Measurements from ENCODE around the gene HOXB2.

HOXB2 gene

GRCh38 chr17:48567646-48568354 lies 22.9 kb upstream of the HOXB2 start:
- no peak for FAIRE-seq
- TF ChIP-seq POU2F2 (IDR thresholded peaks at IDR 0.05; ENCODE audit: low read depth, low read length) (no peak), PAX5 (IDR thresholded peaks at IDR 0.05; ENCODE audit: insufficient read depth, low read length, severe bottlenecking) (no peak), POLR2A (IDR thresholded peaks at IDR 0.05; ENCODE audit: low read depth, low read length) (no peak), SPI1 (IDR thresholded peaks at IDR 0.05; ENCODE audit: low read depth, low read length) (no peak), POLR2AphosphoS5 (IDR thresholded peaks at IDR 0.05; ENCODE audit: low read depth, low read length) (no peak), TAF1 (IDR thresholded peaks at IDR 0.05; ENCODE audit: low read depth, low read length) (no peak)
- no peak for DNase-seq (ENCODE audit: insufficient read length, low spot score)

GRCh38 chr17:48567209-48567608 lies 22.3 kb upstream of the HOXB2 start:
- no peak for DNase-seq (ENCODE audit: insufficient read length, low spot score)
- TF ChIP-seq TAF1 (IDR thresholded peaks at IDR 0.05; ENCODE audit: low read depth, low read length) (no peak), SPI1 (IDR thresholded peaks at IDR 0.05; ENCODE audit: low read depth, low read length) (no peak), POLR2A (IDR thresholded peaks at IDR 0.05; ENCODE audit: low read depth, low read length) (no peak), POLR2AphosphoS5 (IDR thresholded peaks at IDR 0.05; ENCODE audit: low read depth, low read length) (no peak), POU2F2 (IDR thresholded peaks at IDR 0.05; ENCODE audit: low read depth, low read length) (no peak)
- FAIRE-seq: no peak

- DNase-seq (ENCODE audit: insufficient read length, low spot score): no peak
- TF ChIP-seq TAF1 (IDR thresholded peaks at IDR 0.05; ENCODE audit: low read depth, low read length): no peak
- TF ChIP-seq POLR2A (IDR thresholded peaks at IDR 0.05; ENCODE audit: low read depth, low read length): no peak
- TF ChIP-seq POU2F2 (IDR thresholded peaks at IDR 0.05; ENCODE audit: low read depth, low read length): no peak
- TF ChIP-seq POLR2AphosphoS5 (IDR thresholded peaks at IDR 0.05; ENCODE audit: low read depth, low read length): no peak
- TF ChIP-seq PAX5 (IDR thresholded peaks at IDR 0.05; ENCODE audit: insufficient read depth, low read length, severe bottlenecking): no peak
- TF ChIP-seq SPI1 (IDR thresholded peaks at IDR 0.05; ENCODE audit: low read depth, low read length): no peak
- FAIRE-seq: no peak
These were observed 21.8 kb upstream of the HOXB2 start for GRCh38 chr17:48566717-48567116.

- FAIRE-seq (no peak), DNase-seq (ENCODE audit: insufficient read length, low spot score) (no peak)
- TF ChIP-seq POLR2AphosphoS5 (IDR thresholded peaks at IDR 0.05; ENCODE audit: low read depth, low read length): no peak
- no peak for TF ChIP-seq POLR2A (IDR thresholded peaks at IDR 0.05; ENCODE audit: low read depth, low read length)
- TF ChIP-seq TAF1 (IDR thresholded peaks at IDR 0.05; ENCODE audit: low read depth, low read length): no peak
- TF ChIP-seq PAX5 (IDR thresholded peaks at IDR 0.05; ENCODE audit: insufficient read depth, low read length, severe bottlenecking): no peak
- TF ChIP-seq SPI1 (IDR thresholded peaks at IDR 0.05; ENCODE audit: low read depth, low read length): no peak
- no peak for TF ChIP-seq POU2F2 (IDR thresholded peaks at IDR 0.05; ENCODE audit: low read depth, low read length)
These were observed 21.2 kb upstream of the HOXB2 start for GRCh38 chr17:48565925-48566710.

- FAIRE-seq (no peak), DNase-seq (ENCODE audit: insufficient read length, low spot score) (no peak)
- no peak for TF ChIP-seq SPI1 (IDR thresholded peaks at IDR 0.05; ENCODE audit: low read depth, low read length)
- TF ChIP-seq TAF1 (IDR thresholded peaks at IDR 0.05; ENCODE audit: low read depth, low read length): no peak
- no peak for TF ChIP-seq POU2F2 (IDR thresholded peaks at IDR 0.05; ENCODE audit: low read depth, low read length)
- no peak for TF ChIP-seq POLR2AphosphoS5 (IDR thresholded peaks at IDR 0.05; ENCODE audit: low read depth, low read length)
- no peak for TF ChIP-seq POLR2A (IDR thresholded peaks at IDR 0.05; ENCODE audit: low read depth, low read length)
- TF ChIP-seq PAX5 (IDR thresholded peaks at IDR 0.05; ENCODE audit: insufficient read depth, low read length, severe bottlenecking): no peak
These were observed 20.2 kb upstream of the HOXB2 start for GRCh38 chr17:48565022-48565554.

GRCh38 chr17:48564188-48565021 lies 19.5 kb upstream of the HOXB2 start:
- FAIRE-seq (no peak), DNase-seq (ENCODE audit: insufficient read length, low spot score) (no peak)
- TF ChIP-seq TAF1 (IDR thresholded peaks at IDR 0.05; ENCODE audit: low read depth, low read length) (no peak), POLR2AphosphoS5 (IDR thresholded peaks at IDR 0.05; ENCODE audit: low read depth, low read length) (no peak)

GRCh38 chr17:48563867-48564187 lies 18.9 kb upstream of the HOXB2 start:
- no peak for FAIRE-seq
- DNase-seq (ENCODE audit: insufficient read length, low spot score): no peak
- TF ChIP-seq POU2F2 (IDR thresholded peaks at IDR 0.05; ENCODE audit: low read depth, low read length) (no peak), PAX5 (IDR thresholded peaks at IDR 0.05; ENCODE audit: insufficient read depth, low read length, severe bottlenecking) (no peak), SPI1 (IDR thresholded peaks at IDR 0.05; ENCODE audit: low read depth, low read length) (no peak), POLR2A (IDR thresholded peaks at IDR 0.05; ENCODE audit: low read depth, low read length) (no peak), POLR2AphosphoS5 (IDR thresholded peaks at IDR 0.05; ENCODE audit: low read depth, low read length) (no peak), TAF1 (IDR thresholded peaks at IDR 0.05; ENCODE audit: low read depth, low read length) (no peak)

- FAIRE-seq (no peak), DNase-seq (ENCODE audit: insufficient read length, low spot score) (no peak)
These were observed 18.5 kb upstream of the HOXB2 start for GRCh38 chr17:48563385-48563838.

GRCh38 chr17:48562934-48563333 lies 18.0 kb upstream of the HOXB2 start:
- FAIRE-seq (no peak), DNase-seq (ENCODE audit: insufficient read length, low spot score) (no peak)
- TF ChIP-seq POU2F2 (IDR thresholded peaks at IDR 0.05; ENCODE audit: low read depth, low read length) (no peak), POLR2AphosphoS5 (IDR thresholded peaks at IDR 0.05; ENCODE audit: low read depth, low read length) (no peak), SPI1 (IDR thresholded peaks at IDR 0.05; ENCODE audit: low read depth, low read length) (no peak), PAX5 (IDR thresholded peaks at IDR 0.05; ENCODE audit: insufficient read depth, low read length, severe bottlenecking) (no peak), TAF1 (IDR thresholded peaks at IDR 0.05; ENCODE audit: low read depth, low read length) (no peak), POLR2A (IDR thresholded peaks at IDR 0.05; ENCODE audit: low read depth, low read length) (no peak)

More at GRCh38 chr17:48563385-48563838, 18.5 kb upstream of the HOXB2 start:
- no peak for TF ChIP-seq SPI1 (IDR thresholded peaks at IDR 0.05; ENCODE audit: low read depth, low read length)
- no peak for TF ChIP-seq POU2F2 (IDR thresholded peaks at IDR 0.05; ENCODE audit: low read depth, low read length)
- no peak for TF ChIP-seq POLR2AphosphoS5 (IDR thresholded peaks at IDR 0.05; ENCODE audit: low read depth, low read length)
